ENCODE data around the gene ENKUR. TPM values are rescaled to one million over a fixed set of nuclear protein-coding genes. Genes with fewer than 3 reads are reported as not detected.
A peak's percentile ranks its signal among the peaks of the same experiment; 100 is the strongest.
"Not testable (repeated sequence)": the region's sequence is repeated elsewhere in the genome, so short reads cannot be mapped to it uniquely, and the experiment has no call there.

Gene ENKUR
- total RNA-seq, 1 donor from 2014 or later = not detected

DNA sequence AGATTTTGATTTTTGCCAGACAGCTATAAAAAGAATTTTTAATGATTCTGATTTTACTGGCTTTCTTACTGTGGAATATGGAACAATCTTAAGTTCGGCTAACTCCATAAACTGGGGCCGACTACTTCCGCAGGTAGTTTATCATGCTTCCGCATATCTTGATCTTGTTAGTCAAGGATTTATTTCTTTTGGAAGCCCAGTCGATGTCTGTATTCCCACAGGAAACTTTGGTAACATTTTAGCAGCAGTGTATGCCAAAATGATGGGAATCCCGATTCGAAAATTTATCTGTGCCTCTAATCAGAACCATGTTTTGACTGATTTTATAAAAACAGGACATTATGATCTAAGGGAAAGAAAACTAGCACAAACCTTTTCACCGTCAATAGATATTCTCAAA is 8.6 kb upstream of the ENKUR start:
- no peak for DNase-seq (ENCODE audit: extremely low read depth, low read depth, low spot score)

DNA sequence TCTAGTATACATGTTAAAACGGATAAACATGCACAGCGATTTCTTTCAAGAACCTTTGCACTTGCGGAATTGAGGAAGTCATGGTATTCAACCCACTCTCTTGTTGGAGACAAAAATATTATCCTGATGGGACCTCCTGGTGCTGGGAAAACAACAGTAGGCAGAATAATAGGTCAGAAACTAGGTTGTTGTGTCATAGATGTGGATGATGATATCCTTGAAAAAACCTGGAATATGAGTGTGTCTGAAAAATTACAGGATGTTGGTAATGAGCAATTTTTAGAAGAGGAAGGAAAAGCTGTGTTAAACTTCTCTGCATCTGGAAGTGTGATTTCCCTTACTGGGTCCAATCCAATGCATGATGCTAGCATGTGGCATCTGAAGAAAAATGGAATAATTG is 7.3 kb upstream of the ENKUR start:
- DNase-seq (ENCODE audit: extremely low read depth, low read depth, low spot score) = peak; percentile 81

- no peak for DNase-seq (ENCODE audit: extremely low read depth, low read depth, low spot score)
Observed at GRCh38 chr10:25018703-25019102, 2.7 kb upstream of the ENKUR start.

DNA sequence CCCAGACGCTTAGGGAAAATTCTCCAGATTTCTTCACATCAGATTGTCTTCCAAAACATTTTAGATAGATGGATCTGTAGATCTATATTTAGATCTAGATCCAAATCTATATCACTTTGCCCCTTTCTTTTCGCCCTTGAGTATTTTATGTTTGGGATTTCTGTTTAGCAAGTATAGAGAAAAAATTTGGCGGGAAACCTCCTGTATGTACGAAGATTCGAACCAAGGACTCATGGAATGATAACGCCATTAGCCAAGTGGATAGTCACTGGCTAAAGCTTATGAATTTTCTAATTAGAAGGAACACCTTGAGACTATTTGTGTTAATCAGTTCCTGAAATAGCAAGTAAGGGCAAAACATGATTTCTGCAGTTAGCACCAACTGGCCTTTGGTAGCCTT is 1.7 kb upstream of the ENKUR start:
- no peak for DNase-seq (ENCODE audit: extremely low read depth, low read depth, low spot score)

GRCh38 chr10:25017154-25017590 is 1.2 kb upstream of the ENKUR start:
- DNase-seq (ENCODE audit: extremely low read depth, low read depth, low spot score) = no peak

DNA sequence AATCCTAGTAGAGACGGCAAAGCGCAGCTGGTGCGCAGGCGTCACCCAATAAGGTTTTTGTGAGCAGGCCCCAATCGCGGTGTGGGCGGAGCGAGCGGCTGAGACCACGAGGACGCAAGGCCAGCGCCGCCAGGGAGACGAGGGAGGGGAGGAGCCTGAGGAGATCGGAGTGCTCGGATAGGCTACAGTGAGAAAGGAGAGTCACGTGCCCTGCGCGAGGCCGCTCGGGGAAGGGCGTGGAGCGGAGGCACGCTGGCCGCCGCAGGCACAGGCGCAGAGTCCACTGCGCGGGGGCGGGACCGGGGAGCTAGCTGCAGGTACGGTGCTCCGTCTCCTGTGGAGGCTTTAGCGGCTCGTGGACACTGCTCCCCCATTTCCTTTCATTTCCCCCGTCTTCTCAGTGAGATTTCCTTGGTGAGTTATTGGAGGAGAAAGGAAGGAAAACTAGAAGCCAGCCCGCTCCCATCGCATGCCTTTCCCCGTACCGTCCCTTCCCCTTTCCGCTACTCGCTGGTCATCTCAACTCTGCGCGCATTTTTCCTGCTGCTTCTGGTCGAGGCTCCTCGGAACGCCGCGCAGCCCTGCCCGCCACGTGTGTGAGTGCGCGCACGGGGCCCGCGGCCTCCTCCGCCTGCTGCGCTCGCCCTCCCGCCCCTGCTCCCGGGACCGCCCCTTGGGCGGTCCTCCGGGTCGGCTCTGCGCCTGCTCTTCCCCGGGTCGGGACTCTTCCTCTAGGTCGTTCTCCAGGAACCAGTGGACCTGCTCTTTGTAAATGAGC is 607 bp upstream of the ENKUR start, which contains the start of gene THNSL1:
Gene THNSL1 (plus strand): TSS at position 237 of the 778 bp plus-strand sequence. CDS start 6,612 bp downstream, outside the sequence.
- DNase-seq (ENCODE audit: extremely low read depth, low read depth, low spot score) = peak; percentile 89

DNA sequence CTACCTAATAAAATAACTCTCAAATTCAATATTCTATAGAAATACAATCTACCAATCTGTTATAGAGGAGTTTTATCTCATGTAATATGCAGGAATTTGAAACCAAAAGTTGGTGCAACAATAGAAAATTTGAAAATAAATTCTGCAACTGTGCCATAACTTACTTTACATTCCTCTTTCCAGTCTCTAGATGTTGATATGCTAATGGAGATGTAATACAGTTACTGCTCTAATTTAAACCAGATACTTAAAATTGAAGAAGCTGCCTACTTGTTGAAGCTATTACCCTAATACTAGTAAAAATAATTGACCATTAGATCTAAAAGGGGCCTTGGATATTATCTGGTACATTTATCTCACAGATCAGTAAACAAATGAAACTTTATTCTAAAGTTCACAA is 1.4 kb downstream of the ENKUR start:
- no peak for DNase-seq (ENCODE audit: extremely low read depth, low read depth, low spot score)

GRCh38 chr10:25011591-25011990 is 4.4 kb downstream of the ENKUR start:
- not testable (repeated sequence) for DNase-seq (ENCODE audit: extremely low read depth, low read depth, low spot score)

GRCh38 chr10:24998044-24998443 is 17.9 kb downstream of the ENKUR start:
- DNase-seq (ENCODE audit: extremely low read depth, low read depth, low spot score) = no peak

- no peak for DNase-seq (ENCODE audit: extremely low read depth, low read depth, low spot score)
Observed at GRCh38 chr10:24995072-24995471, 20.9 kb downstream of the ENKUR start.

DNA sequence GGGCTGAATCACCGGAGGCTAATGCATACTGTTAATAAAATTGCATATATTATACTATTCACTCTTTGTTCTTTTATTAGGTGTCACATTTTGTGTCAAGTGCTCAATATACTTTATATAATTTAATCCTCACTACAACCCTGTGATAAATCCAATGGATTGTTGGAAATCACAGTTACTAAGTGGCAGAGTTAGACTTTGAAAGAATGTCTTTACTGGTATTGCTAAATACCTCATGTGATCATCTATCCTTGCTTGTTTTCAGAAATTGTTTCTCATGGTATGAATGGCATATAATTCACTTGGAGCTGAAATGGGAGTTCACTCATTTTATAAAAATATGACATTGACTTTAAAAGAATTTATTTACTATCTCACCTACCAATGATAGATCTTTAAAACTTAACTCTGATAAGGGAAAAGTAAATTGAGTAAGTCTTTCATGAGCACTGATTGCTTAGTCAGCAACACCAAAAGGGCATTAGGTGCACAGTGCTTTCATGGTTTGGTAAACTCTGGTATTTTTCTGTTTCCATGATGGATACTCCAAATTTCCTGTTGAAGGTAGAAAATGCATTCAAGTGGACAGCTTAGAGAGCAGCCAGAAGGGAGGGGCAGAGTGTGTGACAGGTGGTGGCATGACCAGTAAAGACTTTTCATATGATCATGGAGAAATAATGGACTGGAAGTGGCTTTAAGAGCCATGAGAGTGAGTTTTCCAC is 22.6 kb downstream of the ENKUR start:
- no peak for DNase-seq (ENCODE audit: extremely low read depth, low read depth, low spot score)

DNA sequence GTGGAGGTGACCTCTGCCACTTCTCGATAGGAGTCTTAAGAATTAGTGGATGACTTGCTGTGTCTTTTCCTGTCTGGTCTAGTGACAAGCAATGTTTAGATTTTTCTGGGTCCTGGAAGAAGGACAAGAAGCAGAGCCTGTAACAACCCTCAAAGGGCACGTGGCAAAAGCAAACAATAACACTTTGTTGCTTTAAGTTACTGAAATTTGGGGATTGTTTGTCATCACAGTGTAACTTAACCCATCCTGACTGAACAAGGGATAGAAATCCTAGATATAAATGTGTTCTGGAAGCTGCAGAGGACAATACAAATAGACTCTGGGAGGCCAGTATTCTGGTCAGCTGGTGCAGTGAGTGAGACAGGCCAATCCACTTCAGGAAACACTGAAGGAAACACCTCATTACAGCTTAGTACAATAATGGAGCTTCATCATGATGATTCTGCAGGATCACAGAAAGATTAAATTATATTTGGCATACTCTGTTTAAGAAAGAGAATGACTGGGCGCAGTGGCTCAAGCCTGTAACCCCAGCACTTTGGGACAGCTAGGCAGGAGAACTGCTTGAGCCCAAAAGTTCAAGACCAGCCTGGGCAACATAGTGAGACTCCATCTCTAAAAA is 23.3 kb downstream of the ENKUR start:
- DNase-seq (ENCODE audit: extremely low read depth, low read depth, low spot score) = no peak

DNA sequence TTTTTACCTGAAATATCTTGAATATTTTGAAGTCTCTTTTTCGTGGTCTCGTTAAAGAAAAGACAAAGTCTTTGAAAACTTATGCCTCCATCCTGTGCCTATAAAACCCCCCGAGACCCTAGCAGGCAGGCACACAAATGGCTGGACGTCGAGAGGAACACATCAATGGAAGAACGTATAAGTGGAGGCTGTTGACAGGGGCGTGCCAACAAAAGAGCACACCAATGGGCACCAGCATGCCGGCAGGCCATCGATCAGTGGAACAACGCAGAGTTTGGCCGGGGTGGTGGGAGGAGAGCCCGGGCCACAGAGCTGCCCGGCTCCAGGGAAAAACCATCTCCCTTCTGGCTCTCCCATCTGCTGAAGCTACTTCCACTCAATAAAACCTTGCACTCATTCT is 24.7 kb downstream of the ENKUR start:
- DNase-seq (ENCODE audit: extremely low read depth, low read depth, low spot score) = no peak

- DNase-seq (ENCODE audit: extremely low read depth, low read depth, low spot score) = no peak
Observed at GRCh38 chr10:24989867-24990266, 26.1 kb downstream of the ENKUR start.

DNA sequence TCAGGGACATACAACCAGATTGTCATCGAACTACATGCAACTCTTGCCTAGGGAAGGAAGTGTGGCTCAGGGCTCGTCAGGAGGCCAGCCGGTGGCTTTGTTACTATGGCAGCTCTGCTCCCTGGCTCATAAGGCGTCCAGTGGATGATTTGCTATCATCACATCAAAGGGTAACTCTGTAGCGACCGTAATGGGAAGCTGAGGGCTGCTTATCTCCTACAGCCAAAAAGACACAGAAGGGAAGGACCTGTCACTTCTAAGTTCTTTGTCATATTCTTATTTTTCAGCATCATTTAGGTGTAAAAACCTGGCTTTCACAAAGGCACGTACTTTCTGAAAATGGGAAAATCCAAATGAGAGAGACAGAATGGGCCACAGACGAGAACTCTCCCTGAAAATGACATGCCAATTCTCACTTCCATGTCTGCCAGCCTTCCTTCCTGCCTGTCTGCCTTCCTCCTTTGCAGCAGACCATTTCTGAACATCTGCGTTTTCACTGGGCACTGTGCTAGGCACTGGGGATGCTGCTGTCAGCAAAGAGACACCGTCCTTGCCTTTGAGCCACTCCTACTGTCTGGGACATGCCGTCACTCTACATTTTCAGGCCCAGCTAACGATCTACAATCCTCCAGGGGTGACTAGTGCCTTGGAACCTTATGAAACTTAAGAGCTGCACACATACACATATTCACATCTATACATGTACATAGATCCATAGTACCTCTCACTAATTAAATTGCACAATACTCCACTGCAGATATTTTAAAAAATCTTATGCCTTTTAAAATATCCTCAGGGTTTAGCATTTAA is 26.9 kb downstream of the ENKUR start:
- no peak for DNase-seq (ENCODE audit: extremely low read depth, low read depth, low spot score)

GRCh38 chr10:24984906-24985305 is 31.1 kb downstream of the ENKUR start:
- DNase-seq (ENCODE audit: extremely low read depth, low read depth, low spot score) = no peak

- DNase-seq (ENCODE audit: extremely low read depth, low read depth, low spot score) = no peak
Observed at GRCh38 chr10:24983946-24984345, 32.0 kb downstream of the ENKUR start.

- no peak for DNase-seq (ENCODE audit: extremely low read depth, low read depth, low spot score)
Observed at GRCh38 chr10:24983130-24983529, 32.8 kb downstream of the ENKUR start.

GRCh38 chr10:24982319-24983112 is 33.4 kb downstream of the ENKUR start:
- DNase-seq (ENCODE audit: extremely low read depth, low read depth, low spot score) = no peak

- no peak for DNase-seq (ENCODE audit: extremely low read depth, low read depth, low spot score)
Observed at GRCh38 chr10:24981161-24981710, 34.7 kb downstream of the ENKUR start.

All from glomerular endothelial cell (primary cell).